ENCODE results near the gene CGA. TPM values are rescaled to one million over a fixed set of nuclear protein-coding genes. Genes with fewer than 3 reads are reported as not detected.

Gene CGA
- total RNA-seq, 1 experiment from 2014 or later: not detected

DNA sequence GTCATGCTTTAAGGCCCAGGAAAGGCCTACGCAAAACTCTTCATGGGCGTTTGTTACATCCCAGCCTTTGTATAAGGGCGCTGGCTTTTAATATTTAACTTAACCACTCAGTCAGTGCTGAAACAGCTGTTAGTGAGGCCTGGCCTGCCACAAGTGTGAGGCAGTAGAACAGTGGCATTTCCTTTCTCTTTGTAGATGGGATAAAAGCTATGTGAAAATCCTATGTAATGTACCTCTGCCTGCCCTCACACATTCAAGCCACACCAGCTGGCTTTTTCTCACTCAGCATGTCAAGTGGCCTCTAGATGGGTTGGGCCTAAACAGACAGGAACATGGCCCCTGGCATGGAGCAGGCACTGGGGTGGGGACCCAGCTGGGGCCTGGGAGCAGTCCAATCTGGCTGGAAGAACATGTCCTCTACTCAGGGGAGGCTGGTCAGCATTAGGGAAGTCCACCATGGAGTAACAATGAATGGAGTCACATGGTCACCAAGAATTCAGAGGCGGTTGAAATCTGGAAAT, 20.7 kb downstream of the CGA start:
- TF ChIP-seq, protein P1, sequence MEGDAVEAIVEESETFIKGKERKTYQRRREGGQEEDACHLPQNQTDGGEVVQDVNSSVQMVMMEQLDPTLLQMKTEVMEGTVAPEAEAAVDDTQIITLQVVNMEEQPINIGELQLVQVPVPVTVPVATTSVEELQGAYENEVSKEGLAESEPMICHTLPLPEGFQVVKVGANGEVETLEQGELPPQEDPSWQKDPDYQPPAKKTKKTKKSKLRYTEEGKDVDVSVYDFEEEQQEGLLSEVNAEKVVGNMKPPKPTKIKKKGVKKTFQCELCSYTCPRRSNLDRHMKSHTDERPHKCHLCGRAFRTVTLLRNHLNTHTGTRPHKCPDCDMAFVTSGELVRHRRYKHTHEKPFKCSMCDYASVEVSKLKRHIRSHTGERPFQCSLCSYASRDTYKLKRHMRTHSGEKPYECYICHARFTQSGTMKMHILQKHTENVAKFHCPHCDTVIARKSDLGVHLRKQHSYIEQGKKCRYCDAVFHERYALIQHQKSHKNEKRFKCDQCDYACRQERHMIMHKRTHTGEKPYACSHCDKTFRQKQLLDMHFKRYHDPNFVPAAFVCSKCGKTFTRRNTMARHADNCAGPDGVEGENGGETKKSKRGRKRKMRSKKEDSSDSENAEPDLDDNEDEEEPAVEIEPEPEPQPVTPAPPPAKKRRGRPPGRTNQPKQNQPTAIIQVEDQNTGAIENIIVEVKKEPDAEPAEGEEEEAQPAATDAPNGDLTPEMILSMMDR (IDR thresholded peaks at IDR 0.05; ENCODE audit: unreplicated experiment): no peak
- H3K9me3 Mint-ChIP-seq (ENCODE audit: unreplicated experiment): no peaks in the 10 kb centered on the region
- no TSS peak for BruUV-seq (replicated peaks)
- H3K36me3 Mint-ChIP-seq (ENCODE audit: insufficient read depth, unreplicated experiment): no peaks in the 10 kb centered on the region
- no peak for DNase-seq (ENCODE audit: unreplicated experiment)
- CTCF ChIA-PET: interaction anchor here (1.0 kb wide), 1 partner anchor 65 kb away, joined by 3 read pairs; no protein-coding TSS in a partner anchor
- intact Hi-C loops (cut with micrococcal nuclease): no loop called here
- POLR2A ChIA-PET: no interaction called here
- H3K4me3 Mint-ChIP-seq (ENCODE audit: unreplicated experiment): no peak overlapping the region
- peaks cover 13% of the 10 kb centered on the region for H3K27me3 Mint-ChIP-seq (ENCODE audit: insufficient read depth, unreplicated experiment)
- H3K4me1 Mint-ChIP-seq (ENCODE audit: insufficient read depth, unreplicated experiment): peaks cover 3% of the 10 kb centered on the region
- no peak overlapping the region for H3K27ac Mint-ChIP-seq (ENCODE audit: low read depth, unreplicated experiment)

DNA sequence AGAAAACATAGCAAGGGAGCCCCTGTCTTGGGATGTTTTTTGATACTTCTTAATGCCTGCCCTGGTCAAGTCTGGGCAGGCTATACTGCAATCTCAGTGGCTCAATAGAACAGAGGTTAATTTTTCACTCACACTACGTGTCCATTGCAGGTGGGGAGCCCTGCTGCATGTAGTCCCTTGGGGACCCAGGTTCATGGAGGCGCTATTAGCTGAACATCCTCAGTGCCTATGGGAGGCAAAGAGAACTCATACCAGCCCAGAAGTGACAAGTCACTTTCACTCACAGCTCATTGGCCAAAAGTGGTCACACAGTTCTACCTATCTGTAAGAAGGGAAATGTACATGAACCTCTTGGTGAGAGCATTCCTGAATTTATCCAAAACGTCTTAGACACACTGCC, 23.2 kb downstream of the CGA start:
- Mint-ChIP-seq H3K4me1 (ENCODE audit: insufficient read depth, unreplicated experiment) (peaks cover 10% of the 10 kb centered on the region), H3K27me3 (ENCODE audit: insufficient read depth, unreplicated experiment) (peaks cover 13% of the 10 kb centered on the region), H3K4me3 (ENCODE audit: unreplicated experiment) (no peak overlapping the region), H3K36me3 (ENCODE audit: insufficient read depth, unreplicated experiment) (no peaks in the 10 kb centered on the region), H3K9me3 (ENCODE audit: unreplicated experiment) (no peaks in the 10 kb centered on the region), H3K27ac (ENCODE audit: low read depth, unreplicated experiment) (no peak overlapping the region)
- ChIA-PET CTCF (interaction anchor here (0.6 to 1.1 kb wide), 2 partner anchors 8 to 1487 kb away, joined by 3 read pairs; no protein-coding TSS in a partner anchor), POLR2A (no interaction called here)
- DNase-seq (ENCODE audit: unreplicated experiment): no peak
- TF ChIP-seq, protein P1 (IDR thresholded peaks at IDR 0.05; ENCODE audit: unreplicated experiment): no peak
- intact Hi-C loops (cut with micrococcal nuclease): no loop called here
- no TSS peak for BruUV-seq (replicated peaks)

DNA sequence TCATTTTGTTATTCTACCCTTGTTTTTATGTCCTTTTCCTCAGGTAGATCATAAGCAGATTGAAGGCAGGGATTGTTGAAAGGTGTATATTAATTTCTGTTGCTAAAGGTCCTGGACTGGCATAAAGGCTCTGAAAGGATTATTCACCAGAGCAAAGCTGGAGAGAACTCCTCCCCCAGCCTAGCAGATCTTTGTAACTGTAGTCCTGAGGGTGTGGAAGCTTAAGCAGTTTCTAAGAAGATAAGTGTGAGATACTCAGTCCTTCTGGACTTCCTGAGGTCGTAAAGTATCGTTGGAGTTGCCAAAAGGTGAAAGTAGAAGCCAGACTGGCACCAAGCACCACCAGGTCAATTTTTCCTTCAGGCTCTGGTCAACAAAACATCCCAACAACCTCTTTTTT, 24.2 kb downstream of the CGA start:
- Mint-ChIP-seq H3K36me3 (ENCODE audit: insufficient read depth, unreplicated experiment) (no peaks in the 10 kb centered on the region), H3K9me3 (ENCODE audit: unreplicated experiment) (no peaks in the 10 kb centered on the region), H3K4me1 (ENCODE audit: insufficient read depth, unreplicated experiment) (peaks cover 10% of the 10 kb centered on the region), H3K27me3 (ENCODE audit: insufficient read depth, unreplicated experiment) (peaks cover 13% of the 10 kb centered on the region), H3K4me3 (ENCODE audit: unreplicated experiment) (no peak overlapping the region), H3K27ac (ENCODE audit: low read depth, unreplicated experiment) (no peak overlapping the region)
- ChIA-PET CTCF (interaction anchor here (0.6 to 1.1 kb wide), 4 partner anchors 8 to 1075 kb away, joined by 3 to 4 read pairs (median 3); no protein-coding TSS in a partner anchor), POLR2A (no interaction called here)
- TF ChIP-seq, protein P1 (IDR thresholded peaks at IDR 0.05; ENCODE audit: unreplicated experiment): no peak
- DNase-seq (ENCODE audit: unreplicated experiment): no peak
- no TSS peak for BruUV-seq (replicated peaks)
- intact Hi-C loops (cut with micrococcal nuclease): no loop called here

DNA sequence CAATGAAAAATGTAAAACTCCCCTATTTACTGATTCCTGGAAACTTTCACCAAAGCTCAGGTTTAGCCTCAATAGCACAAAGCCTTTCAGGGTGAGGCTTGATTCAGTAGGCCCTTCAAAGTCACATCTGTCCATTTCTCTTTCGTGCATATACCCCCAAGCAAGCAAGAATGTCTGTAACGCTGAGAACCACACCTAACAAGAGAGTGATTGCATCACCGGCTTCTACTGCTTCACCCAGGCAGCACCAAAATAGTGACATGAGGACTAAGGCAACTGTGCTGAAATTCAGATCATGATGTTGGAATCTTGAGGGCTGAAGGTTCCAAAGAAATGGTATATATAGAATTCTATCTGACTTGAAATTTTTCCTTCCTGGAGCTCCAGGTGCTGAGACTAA, 26.1 kb downstream of the CGA start:
- TF ChIP-seq, protein P1 (IDR thresholded peaks at IDR 0.05; ENCODE audit: unreplicated experiment): no peak
- H3K4me1 Mint-ChIP-seq (ENCODE audit: insufficient read depth, unreplicated experiment): peaks cover 10% of the 10 kb centered on the region
- DNase-seq (ENCODE audit: unreplicated experiment): peak; percentile 13
- intact Hi-C loops (cut with micrococcal nuclease): loop anchor here (5.0 kb wide), 2 partner anchors 69 to 859 kb away; no protein-coding TSS in a partner anchor
- H3K9me3 Mint-ChIP-seq (ENCODE audit: unreplicated experiment): no peaks in the 10 kb centered on the region
- H3K4me3 Mint-ChIP-seq (ENCODE audit: unreplicated experiment): no peak overlapping the region
- no peaks in the 10 kb centered on the region for H3K36me3 Mint-ChIP-seq (ENCODE audit: insufficient read depth, unreplicated experiment)
- peaks cover 24% of the 10 kb centered on the region for H3K27me3 Mint-ChIP-seq (ENCODE audit: insufficient read depth, unreplicated experiment)
- ChIA-PET CTCF (interaction anchor here (0.7 to 3.7 kb wide), 4 partner anchors 10 to 1800 kb away, joined by 3 to 34 read pairs (median 12); no protein-coding TSS in a partner anchor), POLR2A (no interaction called here)
- no TSS peak for BruUV-seq (replicated peaks)
- H3K27ac Mint-ChIP-seq (ENCODE audit: low read depth, unreplicated experiment): no peak overlapping the region
